Loucy (cell line): ENCODE measurements around the gene DAPK1.

Experiments
- H2AFZ ChIP-seq: fragments of 200-600 bp; sonication (generic); 2 replicates; pipeline ENCODE4 v1.6.0; 2016; ENCODE audit warnings: antibody characterized with exemption, mild to moderate bottlenecking, low read length, moderate library complexity
- H3F3A ChIP-seq: fragments of 200-600 bp; 2 replicates; pipeline ENCODE4 v1.6.0; 2016; ENCODE audit warnings: antibody characterized with exemption, low read depth, mild to moderate bottlenecking
- H3K27me3 ChIP-seq: fragments of 200-600 bp; sonication (generic); 2 replicates; pipeline ENCODE4 v1.6.1; 2014; ENCODE audit warnings: low read length, mild to moderate bottlenecking; ENCODE audit not compliant: insufficient read depth, poor library complexity, severe bottlenecking
- H3K36me3 ChIP-seq: fragments of 200-600 bp; sonication (generic); 2 replicates; pipeline ENCODE4 v1.6.1; 2016; ENCODE audit warnings: low read length; ENCODE audit not compliant: insufficient read depth
- H3K4me1 ChIP-seq: fragments of 200-600 bp; sonication (generic); 2 replicates; pipeline ENCODE4 v1.5.1; 2014; ENCODE audit warnings: low read length, mild to moderate bottlenecking; ENCODE audit not compliant: insufficient read depth, poor library complexity, severe bottlenecking
- H3K4me2 ChIP-seq: fragments of 200-600 bp; sonication (generic); 2 replicates; pipeline ENCODE4 v1.6.0; 2014; ENCODE audit warnings: antibody characterized with exemption, low read length, low read depth, mild to moderate bottlenecking; ENCODE audit not compliant: poor library complexity, severe bottlenecking
- H3K4me3 ChIP-seq: fragments of 200-600 bp; sonication (generic); 2 replicates; pipeline ENCODE4 v1.5.1; 2014; ENCODE audit warnings: low read length, mild to moderate bottlenecking, mixed read lengths; ENCODE audit not compliant: poor library complexity, severe bottlenecking
- H3K79me2 ChIP-seq: fragments of 200-600 bp; sonication (generic); 2 replicates; pipeline ENCODE4 v1.6.1; 2014; ENCODE audit warnings: low read length; ENCODE audit not compliant: insufficient read depth
- H3K9ac ChIP-seq: fragments of 200-600 bp; sonication (generic); 2 replicates; pipeline ENCODE4 v1.6.0; 2014; ENCODE audit warnings: mild to moderate bottlenecking, low read depth, low read length, moderate library complexity; ENCODE audit not compliant: poor library complexity, severe bottlenecking
- H3K9me2 ChIP-seq: fragments of 200-600 bp; sonication (generic); replicated peaks from 2 replicates; pipeline ENCODE4 v1.6.1; 2016; ENCODE audit warnings: low read depth, low read length, mixed read lengths
- H3K9me3 ChIP-seq: fragments of 200-600 bp; sonication (generic); 2 replicates; pipeline ENCODE4 v1.6.1; 2014; ENCODE audit warnings: mild to moderate bottlenecking, antibody characterized with exemption, low read length, low read depth; ENCODE audit not compliant: insufficient read depth
- H4K20me1 ChIP-seq: fragments of 200-600 bp; sonication (generic); 2 replicates; pipeline ENCODE4 v1.6.0; 2014; ENCODE audit warnings: antibody characterized with exemption, low read length, mild to moderate bottlenecking; ENCODE audit not compliant: insufficient read depth, poor library complexity, severe bottlenecking
- EZH2phosphoT487 ChIP-seq: fragments of 200-600 bp; IDR thresholded peaks from 2 replicates; pipeline ENCODE4 v1.6.1; 2018; ENCODE audit warnings: antibody characterized with exemption, mild to moderate bottlenecking, moderate library complexity, borderline replicate concordance
- TF ChIP-seq, protein P1 (sequence below): fragments of 200-600 bp; sonication (generic); conservative IDR thresholded peaks from 2 replicates; pipeline ENCODE4 v1.5.1; 2014; ENCODE audit warnings: mild to moderate bottlenecking, antibody characterized with exemption, low read length

Gene DAPK1

DNA sequence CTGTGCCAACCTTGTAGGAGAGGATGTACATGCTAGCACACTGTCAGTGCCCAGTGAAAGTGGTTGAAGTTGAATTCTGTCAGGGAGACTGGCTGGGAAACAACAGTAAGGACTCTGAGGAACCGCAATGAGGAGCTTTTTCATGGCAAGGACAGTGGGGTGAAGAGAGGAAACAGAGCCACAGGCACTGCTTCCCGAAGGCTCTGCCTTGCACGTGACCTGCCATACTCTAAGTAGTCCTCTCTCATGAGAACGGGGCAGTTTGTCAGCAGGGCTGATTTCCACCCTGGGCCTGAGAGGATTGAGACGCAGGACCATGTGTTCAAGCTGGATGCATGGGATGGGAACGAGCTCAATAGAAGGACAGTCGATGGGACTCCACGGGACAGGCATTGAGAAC, 121.7 kb downstream of the DAPK1 start:
- TF ChIP-seq EZH2phosphoT487: no peak
- TF ChIP-seq, protein P1, sequence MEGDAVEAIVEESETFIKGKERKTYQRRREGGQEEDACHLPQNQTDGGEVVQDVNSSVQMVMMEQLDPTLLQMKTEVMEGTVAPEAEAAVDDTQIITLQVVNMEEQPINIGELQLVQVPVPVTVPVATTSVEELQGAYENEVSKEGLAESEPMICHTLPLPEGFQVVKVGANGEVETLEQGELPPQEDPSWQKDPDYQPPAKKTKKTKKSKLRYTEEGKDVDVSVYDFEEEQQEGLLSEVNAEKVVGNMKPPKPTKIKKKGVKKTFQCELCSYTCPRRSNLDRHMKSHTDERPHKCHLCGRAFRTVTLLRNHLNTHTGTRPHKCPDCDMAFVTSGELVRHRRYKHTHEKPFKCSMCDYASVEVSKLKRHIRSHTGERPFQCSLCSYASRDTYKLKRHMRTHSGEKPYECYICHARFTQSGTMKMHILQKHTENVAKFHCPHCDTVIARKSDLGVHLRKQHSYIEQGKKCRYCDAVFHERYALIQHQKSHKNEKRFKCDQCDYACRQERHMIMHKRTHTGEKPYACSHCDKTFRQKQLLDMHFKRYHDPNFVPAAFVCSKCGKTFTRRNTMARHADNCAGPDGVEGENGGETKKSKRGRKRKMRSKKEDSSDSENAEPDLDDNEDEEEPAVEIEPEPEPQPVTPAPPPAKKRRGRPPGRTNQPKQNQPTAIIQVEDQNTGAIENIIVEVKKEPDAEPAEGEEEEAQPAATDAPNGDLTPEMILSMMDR: no peak
- peaks cover 4% of the 10 kb centered on the region; the same call in 1 of the 2 replicates for H3K36me3 ChIP-seq

DNA sequence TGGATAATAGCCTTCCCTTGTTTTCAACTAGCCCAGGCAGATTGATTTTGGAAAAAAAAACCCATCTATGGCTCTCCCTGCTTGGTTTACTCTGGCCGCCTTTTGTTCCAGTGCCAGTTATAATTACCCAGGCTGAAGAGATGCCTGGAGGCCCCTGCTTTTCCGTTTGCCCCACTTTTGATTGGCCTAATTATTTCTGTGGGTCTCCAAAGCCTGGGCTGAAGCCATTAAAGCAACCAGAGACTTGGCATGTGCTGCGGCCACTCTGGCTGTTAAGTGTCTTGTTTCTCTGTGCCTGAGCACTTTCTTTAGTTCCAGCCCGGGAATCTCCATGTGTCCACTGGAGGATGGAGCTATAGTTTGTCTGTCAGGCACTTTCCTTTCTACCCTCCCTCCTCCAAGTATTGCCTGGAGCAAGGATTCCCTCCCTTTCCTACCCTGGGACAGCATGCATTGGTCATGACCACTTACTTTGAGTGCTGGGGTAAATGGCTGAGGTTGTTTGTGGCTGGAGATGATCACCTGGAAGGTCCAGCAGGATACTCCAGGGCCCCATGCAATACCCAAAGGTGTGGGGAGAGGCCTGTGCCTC, 123.2 kb downstream of the DAPK1 start:
- peaks cover 4% of the 10 kb centered on the region; the same call in 1 of the 2 replicates for H3K36me3 ChIP-seq
- no peaks in the 10 kb centered on the region for H3K79me2 ChIP-seq
- no peaks in the 10 kb centered on the region for H3F3A ChIP-seq
- H3K9me2 ChIP-seq: no peaks in the 10 kb centered on the region
- no peaks in the 10 kb centered on the region for H3K4me1 ChIP-seq
- no peak overlapping the region for H2AFZ ChIP-seq
- no peak overlapping the region for H3K9ac ChIP-seq
- H3K27me3 ChIP-seq: no peaks in the 10 kb centered on the region
- no peak overlapping the region for H3K4me2 ChIP-seq
- no peak overlapping the region for H3K4me3 ChIP-seq
- H3K9me3 ChIP-seq: no peaks in the 10 kb centered on the region
- TF ChIP-seq EZH2phosphoT487: no peak
- TF ChIP-seq, protein P1: no peak
- no peaks in the 10 kb centered on the region for H4K20me1 ChIP-seq

More for the DNA sequence above, 121.7 kb downstream of the DAPK1 start:
- Histone ChIP-seq H3K4me1 (no peaks in the 10 kb centered on the region), H4K20me1 (no peaks in the 10 kb centered on the region), H3K9me3 (no peaks in the 10 kb centered on the region), H3F3A (no peaks in the 10 kb centered on the region), H3K27me3 (no peaks in the 10 kb centered on the region), H3K4me2 (no peak overlapping the region), H3K9ac (no peak overlapping the region), H2AFZ (no peak overlapping the region), H3K4me3 (no peak overlapping the region), H3K9me2 (no peaks in the 10 kb centered on the region), H3K79me2 (no peaks in the 10 kb centered on the region)

DNA sequence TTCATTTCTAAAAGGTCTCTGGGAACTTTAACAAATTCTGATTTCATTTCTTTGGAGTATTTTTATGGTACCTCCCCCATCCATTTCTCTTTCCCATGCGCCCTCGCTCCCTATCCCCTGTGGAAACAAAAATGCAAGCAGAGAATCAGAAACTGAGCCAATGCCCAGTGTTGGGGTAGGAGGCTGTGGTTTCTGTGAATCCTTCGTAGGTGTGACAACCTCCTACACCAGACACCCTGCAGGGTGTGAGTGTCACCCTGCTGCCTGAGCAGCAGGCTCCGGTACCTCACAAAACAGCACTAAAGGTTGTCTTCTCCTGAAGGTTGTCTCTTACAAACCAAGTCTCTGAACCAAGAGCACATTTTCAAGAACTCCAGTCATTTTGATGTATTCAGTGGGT, 124.4 kb downstream of the DAPK1 start:
- H3K36me3 ChIP-seq: peaks cover 4% of the 10 kb centered on the region; the same call in 1 of the 2 replicates
- no peaks in the 10 kb centered on the region for H4K20me1 ChIP-seq
- H3F3A ChIP-seq: no peaks in the 10 kb centered on the region
- no peak overlapping the region for H2AFZ ChIP-seq
- no peaks in the 10 kb centered on the region for H3K27me3 ChIP-seq
- TF ChIP-seq, protein P1: no peak
- no peak for TF ChIP-seq EZH2phosphoT487
- H3K9ac ChIP-seq: no peak overlapping the region
- H3K4me2 ChIP-seq: no peak overlapping the region
- no peaks in the 10 kb centered on the region for H3K79me2 ChIP-seq
- H3K4me3 ChIP-seq: no peak overlapping the region
- no peaks in the 10 kb centered on the region for H3K4me1 ChIP-seq
- H3K9me3 ChIP-seq: no peaks in the 10 kb centered on the region
- H3K9me2 ChIP-seq: no peaks in the 10 kb centered on the region
